HepG2 (cell line): Measurements from ENCODE around the gene NRBP1. TPM values are rescaled to one million over a fixed set of nuclear protein-coding genes. Genes with fewer than 3 reads are reported as not detected.
A peak's percentile ranks its signal among the peaks of the same experiment; 100 is the strongest.

Experiments used
- AKAP8 ChIP-seq: sonication (generic); formaldehyde crosslinking; IDR thresholded peaks from 2 replicates; pipeline ENCODE4 v1.5.1; 2020; ENCODE audit warnings: mild to moderate bottlenecking, missing genetic modification reagents
- ATRX ChIP-seq: sonication (generic); formaldehyde crosslinking; IDR thresholded peaks from 2 replicates; pipeline ENCODE4 v1.4.0; 2020; ENCODE audit warnings: missing genetic modification reagents, borderline replicate concordance
- BRCA1 ChIP-seq: sonication (generic); formaldehyde crosslinking; IDR thresholded peaks from 2 replicates; pipeline ENCODE4 v1.4.0; 2020; ENCODE audit warnings: missing genetic modification reagents
- GFI1 ChIP-seq: sonication (generic); formaldehyde crosslinking; IDR thresholded peaks from 2 replicates; pipeline ENCODE4 v1.5.0; 2020; ENCODE audit warnings: missing genetic modification reagents, mild to moderate bottlenecking, borderline replicate concordance
- GLI4 ChIP-seq: sonication (generic); formaldehyde crosslinking; IDR thresholded peaks from 2 replicates; pipeline ENCODE4 v1.5.1; 2020; ENCODE audit warnings: missing genetic modification reagents, mild to moderate bottlenecking, moderate library complexity, borderline replicate concordance
- GTF2F1 ChIP-seq: fragments of 150-350 bp; IDR thresholded peaks from 2 replicates; pipeline ENCODE4 v1.6.1; 2014; ENCODE audit warnings: low read length
- HMG20B ChIP-seq: conservative IDR thresholded peaks from 2 replicates; pipeline ENCODE4 v1.6.1; 2016; ENCODE audit warnings: missing genetic modification reagents, missing compliant biosample characterization
- KDM6A ChIP-seq: IDR thresholded peaks from 2 replicates; pipeline ENCODE4 v1.6.1; 2016; ENCODE audit warnings: low read depth
- KMT2B ChIP-seq: IDR thresholded peaks from 2 replicates; pipeline ENCODE4 v1.6.1; 2016; ENCODE audit warnings: missing genetic modification reagents, missing compliant biosample characterization
- NFE2L1 ChIP-seq: sonication (generic); formaldehyde crosslinking; IDR thresholded peaks from 2 replicates; pipeline ENCODE4 v1.4.0; 2020; ENCODE audit warnings: missing genetic modification reagents, mild to moderate bottlenecking, borderline replicate concordance
- NFIC ChIP-seq: IDR thresholded peaks from 2 replicates; pipeline ENCODE4 v1.6.1; 2012; ENCODE audit warnings: mild to moderate bottlenecking, low read length, inconsistent platforms
- POLR2AphosphoS2 ChIP-seq: IDR thresholded peaks from 2 replicates; pipeline ENCODE4 v1.6.1; 2011; ENCODE audit warnings: low read depth, low read length, improper control_type of control experiment
- RFX1 ChIP-seq: fragments of 450-650 bp; IDR thresholded peaks from 2 replicates; pipeline ENCODE4 v1.6.1; 2017
- U2AF2 ChIP-seq: fragments of 200-400 bp; formaldehyde crosslinking; IDR thresholded peaks from 2 replicates; pipeline ENCODE4 v1.6.1; 2017; ENCODE audit warnings: low read depth, mild to moderate bottlenecking, low read length
- ZBTB8A ChIP-seq: sonication (generic); formaldehyde crosslinking; IDR thresholded peaks from 2 replicates; pipeline ENCODE4 v1.4.0; 2020; ENCODE audit warnings: mild to moderate bottlenecking, low read depth, missing genetic modification reagents, borderline replicate concordance
- ZNF160 ChIP-seq: sonication (generic); formaldehyde crosslinking; IDR thresholded peaks from 2 replicates; pipeline ENCODE4 v1.8.0; 2022; ENCODE audit warnings: mild to moderate bottlenecking, inconsistent platforms, missing genetic modification reagents
- ZNF34 ChIP-seq: sonication (generic); formaldehyde crosslinking; IDR thresholded peaks from 2 replicates; pipeline ENCODE4 v1.4.0; 2020; ENCODE audit warnings: mild to moderate bottlenecking, missing genetic modification reagents, borderline replicate concordance
- ZNF484 ChIP-seq: sonication (generic); formaldehyde crosslinking; IDR thresholded peaks from 2 replicates; pipeline ENCODE4 v1.5.1; 2020; ENCODE audit warnings: mild to moderate bottlenecking, low read depth, missing genetic modification reagents, borderline replicate concordance
- ZNF737 ChIP-seq: sonication (generic); formaldehyde crosslinking; IDR thresholded peaks from 2 replicates; pipeline ENCODE4 v1.5.0; 2020; ENCODE audit warnings: missing genetic modification reagents, mild to moderate bottlenecking, borderline replicate concordance
- ZNF879 ChIP-seq: sonication (generic); formaldehyde crosslinking; IDR thresholded peaks from 2 replicates; pipeline ENCODE4 v1.8.1; 2023; ENCODE audit warnings: missing genetic modification reagents
- ZSCAN22 ChIP-seq: sonication (generic); formaldehyde crosslinking; IDR thresholded peaks from 2 replicates; pipeline ENCODE4 v1.4.0; 2020; ENCODE audit warnings: mild to moderate bottlenecking, missing genetic modification reagents
- polyA plus RNA-seq, 8 experiments: library from polyadenylated mRNA; depleted of rRNA in 3 of 8; stranded (reverse) in 7 of 8; unstranded in 1 of 8; fragments of >200 nt; fragmentation: Illumina TruSeq in 4 of 8; extraction: Trizol in 4 of 8; gene quantifications; 2 replicates each; pipeline versions ENCODE4 v1.2.1 to v1.2.3, GENCODE V29; 2011 to 2016; ENCODE audit warnings: low read depth in 4 of 8, missing spikeins in 1 of 8, mixed read lengths in 1 of 8; ENCODE audit not compliant: insufficient read depth in 1 of 8
- total RNA-seq, 5 experiments: library from RNA; depleted of rRNA; stranded (reverse); fragments of >200 nt; fragmentation: Illumina TruSeq; extraction: Trizol; gene quantifications; 2 replicates each; pipeline ENCODE4 v1.2.3, GENCODE V29; 2016; ENCODE audit warnings: low read depth in 1 of 5
- TF ChIP-seq, protein P1 (sequence below): sonication (generic); formaldehyde crosslinking; IDR thresholded peaks from 2 replicates; pipeline ENCODE4 v1.4.0; 2020; ENCODE audit warnings: low read depth, mild to moderate bottlenecking, missing genetic modification reagents
- TF ChIP-seq, protein P2 (sequence below): sonication (generic); formaldehyde crosslinking; IDR thresholded peaks from 2 replicates; pipeline ENCODE4 v1.4.0; 2020; ENCODE audit warnings: mild to moderate bottlenecking, missing genetic modification reagents
- TF ChIP-seq, protein P3 (sequence below): sonication (generic); formaldehyde crosslinking; IDR thresholded peaks from 2 replicates; pipeline ENCODE4 v1.5.0; 2020; ENCODE audit warnings: mild to moderate bottlenecking, missing genetic modification reagents
- TF ChIP-seq, protein P4 (sequence below): sonication (generic); IDR thresholded peaks from 2 replicates; pipeline ENCODE4 v1.6.1; 2016; ENCODE audit warnings: low read depth, borderline replicate concordance

Gene NRBP1
- total and polyA plus RNA-seq, 2 of the 13 experiments (the other 11 are each of a cell fraction or from before 2014, with no cell fraction given) = 165 to 240 TPM

DNA sequence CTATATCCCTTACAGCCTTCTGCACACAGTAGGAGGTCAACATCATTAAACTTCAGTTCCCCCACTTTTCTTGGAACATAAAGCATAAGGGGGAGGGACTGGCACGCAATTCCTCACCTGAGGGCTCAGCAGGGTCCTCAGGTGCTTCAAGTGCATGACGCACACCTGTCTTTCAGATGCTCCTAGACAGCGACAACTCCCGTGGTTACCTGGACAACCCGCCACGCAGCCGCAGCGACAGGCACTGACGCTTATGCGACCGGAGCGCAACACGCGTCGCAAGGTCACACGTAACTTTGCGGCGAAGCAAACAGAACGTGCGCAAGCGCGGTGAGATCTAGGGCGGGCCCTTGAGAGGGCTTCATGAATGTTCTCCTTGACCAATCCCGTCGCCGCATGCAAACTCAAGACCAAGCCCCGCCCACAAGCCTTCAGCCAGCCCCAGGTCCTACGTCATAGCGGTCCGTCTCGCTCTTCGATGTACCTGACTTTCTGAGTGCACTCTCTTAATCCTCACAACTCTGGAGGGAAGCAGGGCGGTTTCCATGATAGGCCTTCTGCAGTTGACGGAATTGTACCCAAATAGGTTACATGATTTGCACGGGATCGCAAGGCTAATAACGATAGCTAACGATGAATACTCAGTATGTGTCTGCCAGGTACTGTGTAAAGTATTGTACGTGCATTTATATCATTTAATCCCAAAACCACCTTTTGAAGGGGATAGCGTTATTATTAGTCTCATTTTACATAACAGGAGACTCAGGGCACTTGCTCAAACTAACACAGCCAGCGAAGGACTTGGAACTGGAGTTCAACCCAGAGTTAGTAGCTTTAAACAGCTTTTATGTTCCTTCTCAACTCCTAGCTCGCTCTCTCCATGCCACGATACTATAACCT lies 61.3 kb downstream of the NRBP1 start, which contains the start of gene IFT172 (continued):
- TF ChIP-seq POLR2AphosphoS2 (no peak), RFX1 (peak; percentile 98), GTF2F1 (no peak), GFI1 (CRISPR knock-in tag) (no peak), NFE2L1 (CRISPR knock-in tag) (0 out of 2 replicates have a peak, but pooled peaks have one; percentile 81), KDM6A (CRISPR knock-in tag) (no peak), U2AF2 (no peak), HMG20B (no peak), ZBTB8A (no peak), ZNF160 (CRISPR knock-in tag) (no peak), ZNF484 (CRISPR knock-in tag) (no peak), ZNF34 (CRISPR knock-in tag) (no peak), NFIC (no peak), AKAP8 (CRISPR knock-in tag) (peak; percentile 44; the same call in 1 of the 2 replicates), ATRX (CRISPR knock-in tag) (no peak; the same call in 1 of the 2 replicates), BRCA1 (CRISPR knock-in tag) (no peak), KMT2B (CRISPR knock-in tag) (peak; percentile 89), ZNF879 (CRISPR knock-in tag) (0 out of 2 replicates have a peak, but pooled peaks have one; percentile 79), ZSCAN22 (CRISPR knock-in tag) (no peak), ZNF737 (CRISPR knock-in tag) (no peak), GLI4 (CRISPR knock-in tag) (no peak)
- TF ChIP-seq, protein P1, sequence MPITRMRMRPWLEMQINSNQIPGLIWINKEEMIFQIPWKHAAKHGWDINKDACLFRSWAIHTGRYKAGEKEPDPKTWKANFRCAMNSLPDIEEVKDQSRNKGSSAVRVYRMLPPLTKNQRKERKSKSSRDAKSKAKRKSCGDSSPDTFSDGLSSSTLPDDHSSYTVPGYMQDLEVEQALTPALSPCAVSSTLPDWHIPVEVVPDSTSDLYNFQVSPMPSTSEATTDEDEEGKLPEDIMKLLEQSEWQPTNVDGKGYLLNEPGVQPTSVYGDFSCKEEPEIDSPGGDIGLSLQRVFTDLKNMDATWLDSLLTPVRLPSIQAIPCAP (CRISPR knock-in tag) = no peak
- TF ChIP-seq, protein P2, sequence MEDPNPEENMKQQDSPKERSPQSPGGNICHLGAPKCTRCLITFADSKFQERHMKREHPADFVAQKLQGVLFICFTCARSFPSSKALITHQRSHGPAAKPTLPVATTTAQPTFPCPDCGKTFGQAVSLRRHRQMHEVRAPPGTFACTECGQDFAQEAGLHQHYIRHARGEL (CRISPR knock-in tag) = no peak
- TF ChIP-seq, protein P3, sequence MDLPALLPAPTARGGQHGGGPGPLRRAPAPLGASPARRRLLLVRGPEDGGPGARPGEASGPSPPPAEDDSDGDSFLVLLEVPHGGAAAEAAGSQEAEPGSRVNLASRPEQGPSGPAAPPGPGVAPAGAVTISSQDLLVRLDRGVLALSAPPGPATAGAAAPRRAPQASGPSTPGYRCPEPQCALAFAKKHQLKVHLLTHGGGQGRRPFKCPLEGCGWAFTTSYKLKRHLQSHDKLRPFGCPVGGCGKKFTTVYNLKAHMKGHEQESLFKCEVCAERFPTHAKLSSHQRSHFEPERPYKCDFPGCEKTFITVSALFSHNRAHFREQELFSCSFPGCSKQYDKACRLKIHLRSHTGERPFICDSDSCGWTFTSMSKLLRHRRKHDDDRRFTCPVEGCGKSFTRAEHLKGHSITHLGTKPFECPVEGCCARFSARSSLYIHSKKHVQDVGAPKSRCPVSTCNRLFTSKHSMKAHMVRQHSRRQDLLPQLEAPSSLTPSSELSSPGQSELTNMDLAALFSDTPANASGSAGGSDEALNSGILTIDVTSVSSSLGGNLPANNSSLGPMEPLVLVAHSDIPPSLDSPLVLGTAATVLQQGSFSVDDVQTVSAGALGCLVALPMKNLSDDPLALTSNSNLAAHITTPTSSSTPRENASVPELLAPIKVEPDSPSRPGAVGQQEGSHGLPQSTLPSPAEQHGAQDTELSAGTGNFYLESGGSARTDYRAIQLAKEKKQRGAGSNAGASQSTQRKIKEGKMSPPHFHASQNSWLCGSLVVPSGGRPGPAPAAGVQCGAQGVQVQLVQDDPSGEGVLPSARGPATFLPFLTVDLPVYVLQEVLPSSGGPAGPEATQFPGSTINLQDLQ (CRISPR knock-in tag) = no peak
- TF ChIP-seq, protein P4, sequence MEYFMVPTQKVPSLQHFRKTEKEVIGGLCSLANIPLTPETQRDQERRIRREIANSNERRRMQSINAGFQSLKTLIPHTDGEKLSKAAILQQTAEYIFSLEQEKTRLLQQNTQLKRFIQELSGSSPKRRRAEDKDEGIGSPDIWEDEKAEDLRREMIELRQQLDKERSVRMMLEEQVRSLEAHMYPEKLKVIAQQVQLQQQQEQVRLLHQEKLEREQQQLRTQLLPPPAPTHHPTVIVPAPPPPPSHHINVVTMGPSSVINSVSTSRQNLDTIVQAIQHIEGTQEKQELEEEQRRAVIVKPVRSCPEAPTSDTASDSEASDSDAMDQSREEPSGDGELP = peak; percentile 76; the same call in 1 of the 2 replicates
